Measurements from ENCODE around the gene AHI1. TPM values are rescaled to one million over a fixed set of nuclear protein-coding genes. Genes with fewer than 3 reads are reported as not detected.
A peak's percentile ranks its signal among the peaks of the same experiment; 100 is the strongest.

The AHI1 gene
- total RNA-seq, 1 experiment from 2014 or later: 18.8 TPM

GRCh38 chr6:135324531-135324930, 173.0 kb downstream of the AHI1 start (continued):
- TF ChIP-seq MYBL2 (CRISPR knock-in tag; IDR thresholded peaks at IDR 0.05) (no peak), ZNF425 (CRISPR knock-in tag; conservative IDR thresholded peaks at IDR 0.05) (no peak), CDX4 (CRISPR knock-in tag; IDR thresholded peaks at IDR 0.05; ENCODE audit: borderline replicate concordance) (no peak), FOXJ3 (CRISPR knock-in tag; IDR thresholded peaks at IDR 0.05; ENCODE audit: borderline replicate concordance) (no peak), RORB (CRISPR knock-in tag; IDR thresholded peaks at IDR 0.05) (no peak)

GRCh38 chr6:135323979-135324378, 173.6 kb downstream of the AHI1 start:
- DNase-seq (ENCODE audit: low spot score) (no peak), ATAC-seq (no peak)
- Mint-ChIP-seq H3K4me1 (peaks cover 12% of the 10 kb centered on the region), H3K27me3 (ENCODE audit: low read depth) (no peaks in the 10 kb centered on the region), H3K36me3 (no peaks in the 10 kb centered on the region), H3K27ac (no peak overlapping the region), H3K9me3 (peaks cover 6% of the 10 kb centered on the region), H3K4me3 (no peak overlapping the region)
- ChIA-PET CTCF (no interaction called here), POLR2A (no interaction called here)
- no peak for TF ChIP-seq ZNF396 (CRISPR knock-in tag; IDR thresholded peaks at IDR 0.05; ENCODE audit: borderline replicate concordance)
- no peak for TF ChIP-seq AR (CRISPR knock-in tag; IDR thresholded peaks at IDR 0.05)
- TF ChIP-seq ESRRA (CRISPR knock-in tag; IDR thresholded peaks at IDR 0.05; ENCODE audit: borderline replicate concordance): no peak
- no peak for TF ChIP-seq CREB1 (CRISPR knock-in tag; IDR thresholded peaks at IDR 0.05)
- TF ChIP-seq ELF4 (CRISPR knock-in tag; IDR thresholded peaks at IDR 0.05; ENCODE audit: low read depth): no peak

- ATAC-seq: peak; percentile 65
- ChIA-PET CTCF (interaction anchor here (1.1 kb wide), 1 partner anchor 8 kb away, joined by 3 read pairs; no protein-coding TSS in a partner anchor), POLR2A (no interaction called here)
- Mint-ChIP-seq H3K4me1 (peaks cover 12% of the 10 kb centered on the region), H3K27ac (peak overlapping the region; percentile 20), H3K9me3 (no peaks in the 10 kb centered on the region), H3K27me3 (ENCODE audit: low read depth) (no peaks in the 10 kb centered on the region), H3K4me3 (no peak overlapping the region; the same call in 1 of the 2 replicates), H3K36me3 (no peaks in the 10 kb centered on the region)
- TF ChIP-seq MYBL2 (CRISPR knock-in tag; IDR thresholded peaks at IDR 0.05) (no peak), ZNF232 (CRISPR knock-in tag; IDR thresholded peaks at IDR 0.05) (no peak), ZNF317 (CRISPR knock-in tag; IDR thresholded peaks at IDR 0.05; ENCODE audit: borderline replicate concordance, low read depth) (no peak), CBFB (CRISPR knock-in tag; IDR thresholded peaks at IDR 0.05; ENCODE audit: low read depth) (no peak), EMX1 (CRISPR knock-in tag; IDR thresholded peaks at IDR 0.05) (no peak), ZBTB21 (CRISPR knock-in tag; IDR thresholded peaks at IDR 0.05; ENCODE audit: borderline replicate concordance) (no peak), NFYB (CRISPR knock-in tag; conservative IDR thresholded peaks at IDR 0.05; ENCODE audit: low read depth) (no peak), GRHL2 (CRISPR knock-in tag; IDR thresholded peaks at IDR 0.05; ENCODE audit: insufficient replicate concordance, severe bottlenecking) (no peak), JAZF1 (CRISPR knock-in tag; IDR thresholded peaks at IDR 0.05) (no peak), TEAD1 (CRISPR knock-in tag; IDR thresholded peaks at IDR 0.05) (no peak), ESRRA (CRISPR knock-in tag; IDR thresholded peaks at IDR 0.05; ENCODE audit: borderline replicate concordance) (no peak), ARID4B (CRISPR knock-in tag; IDR thresholded peaks at IDR 0.05; ENCODE audit: borderline replicate concordance) (no peak), TCF7 (CRISPR knock-in tag; IDR thresholded peaks at IDR 0.05; ENCODE audit: low read depth) (no peak), JUN (CRISPR knock-in tag; IDR thresholded peaks at IDR 0.05) (no peak), ZMAT4 (CRISPR knock-in tag; IDR thresholded peaks at IDR 0.05) (no peak)
- DNase-seq (ENCODE audit: low spot score): no peak
These were observed 174.3 kb downstream of the AHI1 start for GRCh38 chr6:135323202-135323668.

Measured in WTC11 (cell line).